ENCODE data around the gene RBM28. TPM values are rescaled to one million over a fixed set of nuclear protein-coding genes. Genes with fewer than 3 reads are reported as not detected.

RBM28 gene
- polyA plus RNA-seq, 2 of the 4 experiments (the other 2 are of a cell fraction), result 77.3 to 79.5 TPM

GRCh38 chr7:128374041-128374440 lies 30.3 kb upstream of the RBM28 start:
- Histone ChIP-seq H3K9me3 (no peaks in the 10 kb centered on the region), H3K4me2 (no peak overlapping the region), H3K27ac (no peak overlapping the region), H3K4me3 (no peak overlapping the region), H3K4me1 (no peaks in the 10 kb centered on the region)
- no peak for DNase-seq (ENCODE audit: low read depth in 1 of 2, low spot score in 1 of 2)
- FAIRE-seq, result no peak
- TF ChIP-seq SMC3 (IDR thresholded peaks at IDR 0.05) (no peak), ESRRA (IDR thresholded peaks at IDR 0.05; ENCODE audit: borderline replicate concordance, low read length) (no peak), MAX (IDR thresholded peaks at IDR 0.05) (no peak), CHD2 (IDR thresholded peaks at IDR 0.05; ENCODE audit: low read length, partially characterized antibody) (no peak), KDM1A (IDR thresholded peaks at IDR 0.05; ENCODE audit: low read depth) (no peak), CEBPB (IDR thresholded peaks at IDR 0.05) (no peak)
- TF ChIP-seq, protein P1, sequence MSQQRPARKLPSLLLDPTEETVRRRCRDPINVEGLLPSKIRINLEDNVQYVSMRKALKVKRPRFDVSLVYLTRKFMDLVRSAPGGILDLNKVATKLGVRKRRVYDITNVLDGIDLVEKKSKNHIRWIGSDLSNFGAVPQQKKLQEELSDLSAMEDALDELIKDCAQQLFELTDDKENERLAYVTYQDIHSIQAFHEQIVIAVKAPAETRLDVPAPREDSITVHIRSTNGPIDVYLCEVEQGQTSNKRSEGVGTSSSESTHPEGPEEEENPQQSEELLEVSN (IDR thresholded peaks at IDR 0.05; ENCODE audit: borderline replicate concordance, low read depth), result no peak
- CTCF ChIA-PET, result interaction anchor here (0.8 to 38.8 kb wide), 4 partner anchors 9 to 29 kb away, joined by 3 to 800 read pairs (median 146); partner anchors contain the start of gene RBM28
- POLR2A ChIA-PET, result no interaction called here
- ATAC-seq, result no peak
- WGBS (ENCODE audit: missing lambda C conversion rate), result 11% methylated on average over 1 of the region's 1 CpG

GRCh38 chr7:128373606-128374005 lies 29.9 kb upstream of the RBM28 start:
- ChIA-PET CTCF (interaction anchor here (0.8 to 38.8 kb wide), 4 partner anchors 8 to 28 kb away, joined by 3 to 800 read pairs (median 145); partner anchors contain the start of gene RBM28), POLR2A (no interaction called here)
- DNase-seq (ENCODE audit: low read depth in 1 of 2, low spot score in 1 of 2) (no peak), FAIRE-seq (no peak), ATAC-seq (no peak)
- no peak for TF ChIP-seq GATA3 (IDR thresholded peaks at IDR 0.05; ENCODE audit: borderline replicate concordance)
- TF ChIP-seq, protein P2, sequence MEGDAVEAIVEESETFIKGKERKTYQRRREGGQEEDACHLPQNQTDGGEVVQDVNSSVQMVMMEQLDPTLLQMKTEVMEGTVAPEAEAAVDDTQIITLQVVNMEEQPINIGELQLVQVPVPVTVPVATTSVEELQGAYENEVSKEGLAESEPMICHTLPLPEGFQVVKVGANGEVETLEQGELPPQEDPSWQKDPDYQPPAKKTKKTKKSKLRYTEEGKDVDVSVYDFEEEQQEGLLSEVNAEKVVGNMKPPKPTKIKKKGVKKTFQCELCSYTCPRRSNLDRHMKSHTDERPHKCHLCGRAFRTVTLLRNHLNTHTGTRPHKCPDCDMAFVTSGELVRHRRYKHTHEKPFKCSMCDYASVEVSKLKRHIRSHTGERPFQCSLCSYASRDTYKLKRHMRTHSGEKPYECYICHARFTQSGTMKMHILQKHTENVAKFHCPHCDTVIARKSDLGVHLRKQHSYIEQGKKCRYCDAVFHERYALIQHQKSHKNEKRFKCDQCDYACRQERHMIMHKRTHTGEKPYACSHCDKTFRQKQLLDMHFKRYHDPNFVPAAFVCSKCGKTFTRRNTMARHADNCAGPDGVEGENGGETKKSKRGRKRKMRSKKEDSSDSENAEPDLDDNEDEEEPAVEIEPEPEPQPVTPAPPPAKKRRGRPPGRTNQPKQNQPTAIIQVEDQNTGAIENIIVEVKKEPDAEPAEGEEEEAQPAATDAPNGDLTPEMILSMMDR (IDR thresholded peaks at IDR 0.05), result no peak
- no peak for TF ChIP-seq RAD21 (conservative IDR thresholded peaks at IDR 0.05 in 1 of 2, IDR thresholded peaks at IDR 0.05 in 1 of 2)
- TF ChIP-seq KDM5A (IDR thresholded peaks at IDR 0.05), result no peak
- TF ChIP-seq POLR2AphosphoS2 (conservative IDR thresholded peaks at IDR 0.05; ENCODE audit: low read length), result no peak
- no peak for TF ChIP-seq RARB (CRISPR knock-in tag; IDR thresholded peaks at IDR 0.05)
- TF ChIP-seq ZNF302 (CRISPR knock-in tag; IDR thresholded peaks at IDR 0.05), result no peak
- no peak for TF ChIP-seq RFX5 (IDR thresholded peaks at IDR 0.05)
- no peak for TF ChIP-seq ZC3H11A (IDR thresholded peaks at IDR 0.05)
- TF ChIP-seq RCOR1 (IDR thresholded peaks at IDR 0.05; ENCODE audit: low read depth, low read length), result no peak
- no peak for TF ChIP-seq EHMT2 (IDR thresholded peaks at IDR 0.05; ENCODE audit: low read depth)
- TF ChIP-seq NR3C1 (IDR thresholded peaks at IDR 0.05), result no peak
- TF ChIP-seq CBX2 (IDR thresholded peaks at IDR 0.05; ENCODE audit: borderline replicate concordance, low read depth), result no peak
- H3K4me1 ChIP-seq, result no peaks in the 10 kb centered on the region
- H3K4me2 ChIP-seq, result no peak overlapping the region
- no peak overlapping the region for H3K27ac ChIP-seq
- no peaks in the 10 kb centered on the region for H3K9me3 ChIP-seq
- H3K4me3 ChIP-seq, result no peak overlapping the region
- WGBS (ENCODE audit: missing lambda C conversion rate), result 71% methylated on average over 2 of the region's 2 CpGs

- no peaks in the 10 kb centered on the region for H3K9me3 ChIP-seq
- CTCF ChIA-PET, result interaction anchor here (0.6 to 38.8 kb wide), 4 partner anchors 7 to 25 kb away, joined by 3 to 800 read pairs (median 146); partner anchors contain the start of gene RBM28
- DNase-seq (ENCODE audit: low read depth in 1 of 2, low spot score in 1 of 2) (no peak), FAIRE-seq (no peak), ATAC-seq (no peak)
- no peak overlapping the region for H3K4me2 ChIP-seq
- no peak overlapping the region for H3K27ac ChIP-seq
- TF ChIP-seq SREBF2 (IDR thresholded peaks at IDR 0.05), result no peak
- TF ChIP-seq, protein P3, sequence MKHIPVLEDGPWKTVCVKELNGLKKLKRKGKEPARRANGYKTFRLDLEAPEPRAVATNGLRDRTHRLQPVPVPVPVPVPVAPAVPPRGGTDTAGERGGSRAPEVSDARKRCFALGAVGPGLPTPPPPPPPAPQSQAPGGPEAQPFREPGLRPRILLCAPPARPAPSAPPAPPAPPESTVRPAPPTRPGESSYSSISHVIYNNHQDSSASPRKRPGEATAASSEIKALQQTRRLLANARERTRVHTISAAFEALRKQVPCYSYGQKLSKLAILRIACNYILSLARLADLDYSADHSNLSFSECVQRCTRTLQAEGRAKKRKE (CRISPR knock-in tag; IDR thresholded peaks at IDR 0.05; ENCODE audit: low read depth), result no peak
- TF ChIP-seq HOXB13 (CRISPR knock-in tag; IDR thresholded peaks at IDR 0.05; ENCODE audit: low read depth), result no peak
- TF ChIP-seq NPAS2 (CRISPR knock-in tag; IDR thresholded peaks at IDR 0.05; ENCODE audit: borderline replicate concordance), result no peak
- no peak for TF ChIP-seq POLR2AphosphoS2 (conservative IDR thresholded peaks at IDR 0.05; ENCODE audit: low read length)
- TF ChIP-seq CEBPB (IDR thresholded peaks at IDR 0.05), result no peak
- TF ChIP-seq PBX3 (IDR thresholded peaks at IDR 0.05), result no peak
- TF ChIP-seq PHF8 (IDR thresholded peaks at IDR 0.05; ENCODE audit: borderline replicate concordance, low read depth), result no peak
- TF ChIP-seq JUN (IDR thresholded peaks at IDR 0.05), result no peak
- no peak for TF ChIP-seq EHMT2 (IDR thresholded peaks at IDR 0.05; ENCODE audit: low read depth)
- no peak for TF ChIP-seq MYC (IDR thresholded peaks at IDR 0.05; ENCODE audit: borderline replicate concordance, low read length)
- no peak for TF ChIP-seq GATA3 (IDR thresholded peaks at IDR 0.05; ENCODE audit: borderline replicate concordance)
- no peak for TF ChIP-seq RFX5 (IDR thresholded peaks at IDR 0.05)
- TF ChIP-seq POLR2A (IDR thresholded peaks at IDR 0.05; ENCODE audit: low read length), result no peak
- no peak for TF ChIP-seq ZNF302 (CRISPR knock-in tag; IDR thresholded peaks at IDR 0.05)
- TF ChIP-seq NFE2L2 (conservative IDR thresholded peaks at IDR 0.05; ENCODE audit: low read length), result no peak
- TF ChIP-seq TFCP2L1 (CRISPR knock-in tag; IDR thresholded peaks at IDR 0.05), result no peak
- no peak for TF ChIP-seq HOXA7 (CRISPR knock-in tag; IDR thresholded peaks at IDR 0.05)
- POLR2A ChIA-PET, result no interaction called here
- no peak overlapping the region for H3K4me3 ChIP-seq
- WGBS (ENCODE audit: missing lambda C conversion rate), result 78% methylated on average over 4 of the region's 4 CpGs
- no peaks in the 10 kb centered on the region for H3K4me1 ChIP-seq
These were observed 26.8 kb upstream of the RBM28 start for GRCh38 chr7:128370491-128370890.

Measured in A549 (cell line).